H1 (cell line): ENCODE data around the gene CTLA4.

Experiments
- CTCF ChIP-seq, 3 experiments: IDR thresholded peaks; 1 replicate in 2 of 3; 2 replicates in 1 of 3; pipeline versions ENCODE4 v1.5.1 to v1.6.1; 2011; ENCODE audit warnings: low read length in 3 of 3, mild to moderate bottlenecking in 3 of 3, inconsistent platforms in 2 of 3, low read depth in 1 of 3, moderate library complexity in 1 of 3; ENCODE audit not compliant: insufficient read depth in 1 of 3; ENCODE audit errors: control extremely low read depth in 1 of 3
- EZH2 ChIP-seq: fragments of 200-600 bp; sonication (generic); IDR thresholded peaks from 2 replicates; pipeline ENCODE4 v1.7.1; 2012; ENCODE audit warnings: low read depth, mild to moderate bottlenecking, moderate library complexity, low read length, inconsistent platforms; ENCODE audit not compliant: severe bottlenecking
- TEAD4 ChIP-seq: IDR thresholded peaks from 2 replicates; pipeline ENCODE4 v1.6.1; 2012; ENCODE audit warnings: low read depth, low read length, inconsistent platforms, mixed read lengths

GRCh38 chr2:203893401-203893800, 25.8 kb downstream of the CTLA4 start:
- TF ChIP-seq TEAD4 (no peak), EZH2 (no peak), CTCF (IDR thresholded peaks at IDR 0.05; ENCODE audit: control extremely low read depth in 1 of 3, insufficient read depth in 1 of 3, low read depth in 1 of 3, low read length in 3 of 3) (no peak)
